ENCODE data around the gene PRAMEF20. TPM values are rescaled to one million over a fixed set of nuclear protein-coding genes. Genes with fewer than 3 reads are reported as not detected.
"Not testable (repeated sequence)": the region's sequence is repeated elsewhere in the genome, so short reads cannot be mapped to it uniquely, and the experiment has no call there.

Gene PRAMEF20
- total RNA-seq (not detected), polyA plus RNA-seq (ENCODE audit: insufficient read depth in 1 of 8, insufficient read length in 8 of 8, low replicate concordance in 1 of 8) (not detected)
- long read RNA-seq, donor 1 = 0 reads
- long read RNA-seq, donor 2 = 0 reads
- long read RNA-seq, donor 3 = 0 reads
- long read RNA-seq, donor 4 = 0 reads
- long read RNA-seq, donor 5 = 0 reads
- long read RNA-seq, donor 6, partial matches to known transcripts = 0 of 57 reads
- long read RNA-seq, donor 6, other reads (novel, unspliced or antisense) = 57 of 57 reads
- long read RNA-seq, donor 7 = 0 reads
- long read RNA-seq, donor 8 = 0 reads
- long read RNA-seq, donor 9 = 0 reads
- long read RNA-seq, donor 10 = 0 reads
- long read RNA-seq, donor 11 = 0 reads

DNA sequence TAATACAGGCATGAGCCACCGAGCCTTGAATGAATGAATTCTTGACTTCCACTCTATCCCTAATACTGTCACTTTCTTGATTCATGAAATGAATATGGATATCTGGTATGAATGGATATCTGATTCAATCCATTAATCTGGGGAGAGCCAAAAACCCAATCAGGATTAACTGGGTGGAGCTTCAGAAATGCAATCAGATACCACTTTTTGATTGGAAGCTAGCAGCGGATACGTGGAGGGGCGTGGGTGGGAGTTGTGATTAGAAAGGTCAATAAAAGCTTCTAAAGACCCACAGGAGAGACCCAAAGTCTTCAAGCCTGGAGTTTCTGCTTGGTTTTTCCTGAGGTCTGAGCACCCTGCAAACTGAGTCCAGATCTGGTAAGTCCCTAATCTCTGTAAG lies at the start of gene PRAMEF20:
PRAMEF20 (plus strand) TSS at position 301 of the 400 bp plus-strand sequence. CDS start 5,905 bp downstream, outside the sequence.
- not testable (repeated sequence) for DNase-seq; H3K4me1 ChIP-seq (ENCODE audit: control insufficient read depth, insufficient read depth, low read length); H3K27me3 ChIP-seq (ENCODE audit: control insufficient read depth, insufficient read depth, low read length); H3K27ac ChIP-seq (ENCODE audit: low read length); H3K4me3 ChIP-seq (ENCODE audit: low read length); H3K36me3 ChIP-seq (ENCODE audit: control insufficient read depth, insufficient read depth, low read length); H3K9me3 ChIP-seq (replicated peaks; ENCODE audit: control insufficient read depth, low read depth, low read length)
- WGBS (ENCODE audit: insufficient coverage) = no CpG with 5 or more reads among the region's 4 CpGs

DNA sequence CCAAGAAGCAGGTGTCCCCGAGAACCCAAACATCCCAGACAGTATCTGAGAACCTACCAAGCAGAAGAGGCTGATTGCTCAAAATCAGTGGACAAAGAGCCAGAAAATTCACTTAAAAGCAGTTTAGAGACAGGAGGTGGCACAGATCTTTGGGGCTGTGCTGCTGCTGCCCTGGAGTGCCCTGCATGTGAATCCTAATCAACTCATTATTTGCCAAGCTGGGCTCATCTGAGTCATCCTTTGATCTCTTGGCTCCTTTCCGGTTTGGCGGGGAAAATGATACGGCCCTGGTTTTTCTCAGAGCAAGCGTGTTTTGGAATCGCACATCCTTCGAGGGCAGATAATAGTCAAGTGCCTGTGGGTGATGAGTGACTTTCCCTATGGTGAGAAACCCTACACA lies 47.9 kb upstream of the PRAMEF20 start:
- not testable (repeated sequence) for H3K9me3 ChIP-seq (replicated peaks; ENCODE audit: control insufficient read depth, low read depth, low read length); H3K36me3 ChIP-seq (ENCODE audit: control insufficient read depth, insufficient read depth, low read length); H3K4me1 ChIP-seq (ENCODE audit: control insufficient read depth, insufficient read depth, low read length); DNase-seq; H3K4me3 ChIP-seq (ENCODE audit: low read length); H3K27ac ChIP-seq (ENCODE audit: low read length); H3K27me3 ChIP-seq (ENCODE audit: control insufficient read depth, insufficient read depth, low read length)
- no CpG with 5 or more reads among the region's 7 CpGs for WGBS (ENCODE audit: insufficient coverage)

DNA sequence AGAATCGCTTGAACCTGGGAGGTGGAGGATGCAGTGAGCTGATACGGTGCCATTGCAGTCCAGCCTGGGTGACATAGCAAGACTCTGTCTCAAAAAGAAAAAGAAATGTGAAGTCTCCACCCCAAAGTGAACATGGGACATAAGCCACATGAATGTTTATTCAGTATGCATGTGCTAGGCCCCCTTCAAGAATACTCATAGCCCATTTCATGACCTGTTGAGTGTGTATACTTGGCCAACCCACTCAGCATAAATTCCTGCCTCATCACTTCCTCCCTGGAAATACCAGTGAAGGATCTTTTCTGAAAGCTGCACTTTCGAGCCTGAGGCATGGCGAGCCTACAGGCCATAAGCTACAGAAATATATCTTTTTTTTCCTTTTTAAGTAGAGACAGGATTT lies 45.3 kb upstream of the PRAMEF20 start:
- not testable (repeated sequence) for H3K27ac ChIP-seq (ENCODE audit: low read length); H3K9me3 ChIP-seq (replicated peaks; ENCODE audit: control insufficient read depth, low read depth, low read length); H3K4me1 ChIP-seq (ENCODE audit: control insufficient read depth, insufficient read depth, low read length); DNase-seq; H3K4me3 ChIP-seq (ENCODE audit: low read length); H3K36me3 ChIP-seq (ENCODE audit: control insufficient read depth, insufficient read depth, low read length); H3K27me3 ChIP-seq (ENCODE audit: control insufficient read depth, insufficient read depth, low read length)
- no CpG with 5 or more reads among the region's 4 CpGs for WGBS (ENCODE audit: insufficient coverage)

DNA sequence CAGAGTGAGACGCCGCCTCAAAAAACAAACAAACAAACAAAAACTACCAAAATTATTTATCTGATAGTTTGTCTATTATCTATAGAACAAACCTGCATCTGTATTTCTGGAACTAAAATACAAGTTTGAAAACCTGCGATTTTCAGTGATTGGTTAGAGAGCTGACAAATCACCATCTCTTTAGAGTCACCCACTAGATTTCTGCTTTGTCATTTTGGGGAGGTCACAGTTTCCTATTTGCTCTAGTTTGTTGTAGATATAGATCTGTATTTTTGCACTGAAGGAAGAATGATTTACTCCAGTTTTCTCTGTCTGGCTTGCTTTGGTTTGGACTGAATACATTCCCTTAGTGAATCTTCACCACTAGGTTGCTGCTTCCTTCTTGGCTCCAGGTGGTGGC lies 43.7 kb upstream of the PRAMEF20 start:
- H3K4me3 ChIP-seq (ENCODE audit: low read length); H3K36me3 ChIP-seq (ENCODE audit: control insufficient read depth, insufficient read depth, low read length); H3K27ac ChIP-seq (ENCODE audit: low read length); DNase-seq; H3K9me3 ChIP-seq (replicated peaks; ENCODE audit: control insufficient read depth, low read depth, low read length); H3K27me3 ChIP-seq (ENCODE audit: control insufficient read depth, insufficient read depth, low read length); H3K4me1 ChIP-seq (ENCODE audit: control insufficient read depth, insufficient read depth, low read length): not testable (repeated sequence)
- no CpG with 5 or more reads among the region's 3 CpGs for WGBS (ENCODE audit: insufficient coverage)

DNA sequence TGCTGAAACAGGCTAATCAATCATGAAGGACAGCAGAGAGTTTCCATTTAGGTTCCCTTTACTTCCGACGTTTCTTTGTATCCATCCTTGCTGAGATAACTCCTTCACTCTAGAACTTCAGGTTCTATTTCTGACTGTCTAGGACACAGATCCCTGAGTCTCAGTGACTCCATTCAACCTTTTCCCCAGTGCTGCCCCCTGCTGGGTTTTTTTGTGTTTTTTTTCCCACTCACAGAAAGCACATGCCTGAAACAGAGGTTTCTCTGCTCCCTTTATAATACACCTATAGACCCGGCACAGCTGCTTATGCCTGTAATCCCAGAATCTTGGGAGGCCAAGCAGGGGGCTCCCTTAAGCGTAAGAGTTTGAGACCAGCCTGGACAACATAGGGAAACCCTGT lies 41.7 kb upstream of the PRAMEF20 start:
- WGBS (ENCODE audit: insufficient coverage) = 90% methylated on average over 2 of the region's 4 CpGs
- not testable (repeated sequence) for H3K4me1 ChIP-seq (ENCODE audit: control insufficient read depth, insufficient read depth, low read length); H3K4me3 ChIP-seq (ENCODE audit: low read length); H3K27ac ChIP-seq (ENCODE audit: low read length); H3K36me3 ChIP-seq (ENCODE audit: control insufficient read depth, insufficient read depth, low read length); DNase-seq; H3K9me3 ChIP-seq (replicated peaks; ENCODE audit: control insufficient read depth, low read depth, low read length); H3K27me3 ChIP-seq (ENCODE audit: control insufficient read depth, insufficient read depth, low read length)

DNA sequence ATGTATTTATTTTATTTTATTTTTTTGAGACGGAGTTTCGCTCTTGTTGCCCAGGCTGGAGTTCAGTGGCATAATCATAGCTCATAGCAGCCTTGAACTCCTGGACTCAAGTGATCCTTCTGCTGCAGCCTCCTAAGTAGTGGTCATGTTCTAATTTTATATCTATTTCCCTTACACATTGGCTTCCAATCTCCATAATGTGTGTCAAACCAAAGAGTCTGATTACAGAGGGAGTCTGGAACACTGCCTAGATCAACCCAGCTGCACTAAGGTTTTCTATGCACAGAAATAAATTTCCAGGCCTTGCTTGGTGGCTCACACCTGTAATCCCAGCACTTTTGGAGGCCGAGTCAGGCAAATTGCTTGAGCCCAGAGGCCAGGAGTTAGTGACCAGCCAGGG lies 31.3 kb upstream of the PRAMEF20 start:
- not testable (repeated sequence) for H3K27me3 ChIP-seq (ENCODE audit: control insufficient read depth, insufficient read depth, low read length); H3K27ac ChIP-seq (ENCODE audit: low read length); H3K9me3 ChIP-seq (replicated peaks; ENCODE audit: control insufficient read depth, low read depth, low read length); H3K36me3 ChIP-seq (ENCODE audit: control insufficient read depth, insufficient read depth, low read length); H3K4me3 ChIP-seq (ENCODE audit: low read length); DNase-seq; H3K4me1 ChIP-seq (ENCODE audit: control insufficient read depth, insufficient read depth, low read length)
- no CpG with 5 or more reads among the region's 3 CpGs for WGBS (ENCODE audit: insufficient coverage)

DNA sequence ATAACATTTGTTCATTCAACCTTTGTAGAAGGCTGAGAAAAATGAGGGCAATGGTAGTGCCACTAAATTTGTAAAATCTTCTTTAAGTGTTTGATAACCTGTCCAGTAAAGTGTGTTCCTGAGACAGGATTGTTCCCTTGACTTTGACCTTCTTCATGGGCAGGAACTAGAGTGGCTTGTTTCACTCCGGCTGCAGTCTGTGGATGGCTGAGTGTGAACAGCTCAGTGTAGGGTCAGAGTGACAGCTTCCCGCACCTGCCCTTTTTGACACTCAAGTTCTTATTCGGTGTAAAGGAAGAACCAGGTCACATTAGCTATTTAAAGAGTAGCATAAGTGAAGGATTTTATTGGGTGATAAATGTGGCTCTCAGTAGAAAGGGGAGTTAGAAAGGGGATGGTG lies 29.9 kb upstream of the PRAMEF20 start:
- H3K4me1 ChIP-seq (ENCODE audit: control insufficient read depth, insufficient read depth, low read length); H3K27me3 ChIP-seq (ENCODE audit: control insufficient read depth, insufficient read depth, low read length); H3K27ac ChIP-seq (ENCODE audit: low read length); H3K9me3 ChIP-seq (replicated peaks; ENCODE audit: control insufficient read depth, low read depth, low read length); H3K36me3 ChIP-seq (ENCODE audit: control insufficient read depth, insufficient read depth, low read length); H3K4me3 ChIP-seq (ENCODE audit: low read length); DNase-seq: not testable (repeated sequence)
- no CpG with 5 or more reads among the region's 3 CpGs for WGBS (ENCODE audit: insufficient coverage)

DNA sequence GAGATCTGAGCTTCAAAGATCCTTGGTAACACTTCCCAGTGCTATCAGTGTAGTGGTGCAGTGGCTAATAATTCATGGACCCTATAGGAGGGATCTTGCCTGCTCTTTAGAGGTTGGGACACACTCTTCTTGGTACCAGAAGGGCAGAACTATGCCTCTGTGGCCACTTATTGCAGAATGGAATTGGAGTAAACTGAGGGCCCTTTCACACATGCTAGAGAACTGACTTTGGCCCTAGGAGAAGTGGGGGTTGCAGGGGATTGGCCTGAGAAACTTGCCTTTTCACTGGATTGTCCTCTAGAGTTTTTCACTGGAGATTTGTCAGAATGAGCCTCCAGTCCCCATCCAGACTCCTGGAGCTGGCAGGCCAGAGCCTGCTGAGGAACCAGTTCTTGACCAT lies 20.9 kb upstream of the PRAMEF20 start, which contains the start of gene PRAMEF17:
PRAMEF17 (plus strand) TSS at position 301 of the 400 bp plus-strand sequence; CDS start at position 327, 26 bp downstream.
- not testable (repeated sequence) for H3K36me3 ChIP-seq (ENCODE audit: control insufficient read depth, insufficient read depth, low read length); DNase-seq; H3K27ac ChIP-seq (ENCODE audit: low read length); H3K4me3 ChIP-seq (ENCODE audit: low read length); H3K27me3 ChIP-seq (ENCODE audit: control insufficient read depth, insufficient read depth, low read length); H3K4me1 ChIP-seq (ENCODE audit: control insufficient read depth, insufficient read depth, low read length); H3K9me3 ChIP-seq (replicated peaks; ENCODE audit: control insufficient read depth, low read depth, low read length)

DNA sequence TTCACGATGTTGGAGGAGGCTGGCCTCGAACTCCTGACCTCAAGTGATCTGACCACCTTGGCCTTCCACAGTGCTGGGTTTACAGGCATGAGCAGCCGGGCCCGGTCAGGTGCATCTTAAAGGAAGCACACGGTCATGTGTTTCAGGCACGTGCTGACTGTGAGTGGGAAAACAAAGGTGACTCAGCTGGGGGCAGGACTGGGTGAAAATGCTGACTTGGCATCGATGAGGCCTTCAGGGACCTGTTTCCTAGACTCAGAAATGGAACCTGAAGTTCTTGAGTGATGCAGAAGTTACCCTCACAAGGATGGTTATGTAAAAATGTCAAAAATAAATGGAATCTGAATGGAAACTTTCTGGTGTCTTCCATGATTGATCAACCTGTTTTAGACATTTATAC lies 17.2 kb upstream of the PRAMEF20 start:
- 76% methylated on average over 7 of the region's 7 CpGs for WGBS (ENCODE audit: insufficient coverage)
- not testable (repeated sequence) for H3K4me3 ChIP-seq (ENCODE audit: low read length); H3K9me3 ChIP-seq (replicated peaks; ENCODE audit: control insufficient read depth, low read depth, low read length); DNase-seq; H3K27me3 ChIP-seq (ENCODE audit: control insufficient read depth, insufficient read depth, low read length); H3K27ac ChIP-seq (ENCODE audit: low read length); H3K4me1 ChIP-seq (ENCODE audit: control insufficient read depth, insufficient read depth, low read length); H3K36me3 ChIP-seq (ENCODE audit: control insufficient read depth, insufficient read depth, low read length)

DNA sequence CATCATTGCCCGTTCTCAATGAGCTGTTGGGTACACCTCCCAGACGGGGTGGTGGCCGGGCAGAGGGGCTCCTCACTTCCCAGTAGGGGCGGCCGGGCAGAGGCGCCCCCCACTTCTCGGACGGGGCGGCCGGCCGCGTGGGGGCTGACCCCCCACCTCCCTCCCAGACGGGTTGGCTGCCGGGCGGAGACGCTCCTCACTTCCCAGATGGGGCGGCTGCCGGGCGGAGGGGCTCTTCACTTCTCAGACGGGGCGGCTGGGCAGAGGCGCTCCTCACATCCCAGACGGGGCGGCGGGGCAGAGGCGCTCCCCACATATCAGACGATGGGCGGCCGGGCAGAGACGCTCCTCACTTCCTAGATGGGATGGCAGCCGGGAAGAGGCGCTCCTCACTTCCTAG lies 15.5 kb upstream of the PRAMEF20 start:
- not testable (repeated sequence) for H3K27me3 ChIP-seq (ENCODE audit: control insufficient read depth, insufficient read depth, low read length); H3K9me3 ChIP-seq (replicated peaks; ENCODE audit: control insufficient read depth, low read depth, low read length); H3K4me1 ChIP-seq (ENCODE audit: control insufficient read depth, insufficient read depth, low read length); H3K27ac ChIP-seq (ENCODE audit: low read length); H3K4me3 ChIP-seq (ENCODE audit: low read length); DNase-seq; H3K36me3 ChIP-seq (ENCODE audit: control insufficient read depth, insufficient read depth, low read length)
- 93% methylated on average over 20 of the region's 32 CpGs for WGBS (ENCODE audit: insufficient coverage)

DNA sequence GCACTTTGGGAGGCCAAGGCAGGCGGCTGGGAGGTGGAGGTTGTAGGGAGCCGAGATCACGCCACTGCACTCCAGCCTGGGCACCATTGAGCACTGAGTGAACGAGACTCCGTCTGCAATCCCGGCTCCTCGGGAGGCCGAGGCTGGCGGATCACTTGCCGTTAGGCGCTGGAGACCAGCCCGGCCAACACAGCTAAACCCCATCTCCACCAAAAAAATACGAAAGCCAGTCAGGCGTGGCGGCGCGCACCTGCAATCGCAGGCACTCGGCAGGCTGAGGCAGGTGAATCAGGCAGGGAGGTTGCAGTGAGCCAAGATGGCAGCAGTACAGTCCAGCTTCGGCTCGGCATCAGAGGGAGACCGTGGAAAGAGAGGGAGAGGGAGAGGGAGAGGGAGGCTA lies 14.9 kb upstream of the PRAMEF20 start:
- WGBS (ENCODE audit: insufficient coverage) = 96% methylated on average over 10 of the region's 22 CpGs
- DNase-seq; H3K4me3 ChIP-seq (ENCODE audit: low read length); H3K4me1 ChIP-seq (ENCODE audit: control insufficient read depth, insufficient read depth, low read length); H3K27ac ChIP-seq (ENCODE audit: low read length); H3K36me3 ChIP-seq (ENCODE audit: control insufficient read depth, insufficient read depth, low read length); H3K9me3 ChIP-seq (replicated peaks; ENCODE audit: control insufficient read depth, low read depth, low read length); H3K27me3 ChIP-seq (ENCODE audit: control insufficient read depth, insufficient read depth, low read length): not testable (repeated sequence)

All from muscle of leg (tissue), 16 donors.